Prostate gland (tissue), 2 donors: ENCODE results near the gene ASB11.

ENCODE experiments used
- CTCF ChIP-seq, 4 experiments: fragments of 200-600 bp in 2 of 4; fragments of 450-650 bp in 2 of 4; sonication (generic) in 2 of 4; IDR thresholded peaks; 1 replicate in 3 of 4; 2 replicates in 1 of 4; pipeline ENCODE4 v1.5.1; 2016 to 2019; ENCODE audit warnings: antibody characterized with exemption in 4 of 4, mild to moderate bottlenecking in 2 of 4, moderate library complexity in 2 of 4
- POLR2A ChIP-seq: fragments of 450-650 bp; IDR thresholded peaks from one replicate; pipeline ENCODE4 v1.6.1; 2016; ENCODE audit warnings: antibody characterized with exemption, mild to moderate bottlenecking
- POLR2AphosphoS5 ChIP-seq: sonication (generic); formaldehyde crosslinking; IDR thresholded peaks from one replicate; pipeline ENCODE4 v1.6.1; 2017; ENCODE audit warnings: antibody characterized with exemption

GRCh38 chrX:15335135-15336022, 19.9 kb upstream of the ASB11 start, which contains the start of gene PIGA:
- TF ChIP-seq CTCF (IDR thresholded peaks at IDR 0.05) (peak in 1 of 4 experiments; percentile 11), POLR2A (peak; percentile 94), POLR2AphosphoS5 (peak; percentile 91)
